SK-N-SH treated with all-trans-retinoic acid at 6 μM for 48 hours (cell line): ENCODE measurements around the gene AMBP.

Source experiments
- ATAC-seq: fragments of 200-7000 bp; cut with Tn5 transposase; 3 replicates; pipeline ENCODE4 v1.9.1; 2020; ENCODE audit warnings: mild to moderate bottlenecking, moderate library complexity
- ARNTL ChIP-seq: fragments of 450-650 bp; formaldehyde crosslinking; IDR thresholded peaks from 2 replicates; pipeline ENCODE4 v1.5.0; 2020; ENCODE audit warnings: low read depth, mild to moderate bottlenecking, moderate library complexity, borderline replicate concordance
- BACH2 ChIP-seq: fragments of 250-450 bp; sonication (Bioruptor Pico); IDR thresholded peaks from 2 replicates; pipeline ENCODE4 v1.9.0; 2021; ENCODE audit warnings: mild to moderate bottlenecking, borderline replicate concordance
- CREB5 ChIP-seq: fragments of 250-450 bp; sonication (Bioruptor Pico); IDR thresholded peaks from 2 replicates; pipeline ENCODE4 v1.5.1; 2020; ENCODE audit warnings: low read depth, mild to moderate bottlenecking, moderate library complexity
- CSDC2 ChIP-seq: fragments of 250-450 bp; sonication (Bioruptor Pico); IDR thresholded peaks from 2 replicates; pipeline ENCODE4 v1.5.0; 2020; ENCODE audit warnings: mild to moderate bottlenecking, moderate library complexity
- ESRRG ChIP-seq: fragments of 250-450 bp; sonication (Bioruptor Pico); IDR thresholded peaks from 2 replicates; pipeline ENCODE4 v1.6.1; 2021; ENCODE audit warnings: mild to moderate bottlenecking
- GLIS3 ChIP-seq: fragments of 250-450 bp; sonication (Bioruptor Pico); IDR thresholded peaks from 2 replicates; pipeline ENCODE4 v1.5.0; 2020; ENCODE audit warnings: mild to moderate bottlenecking, moderate library complexity
- ISL1 ChIP-seq: fragments of 250-450 bp; sonication (Bioruptor Pico); IDR thresholded peaks from 2 replicates; pipeline ENCODE4 v2.1.2; 2022; ENCODE audit warnings: mild to moderate bottlenecking, moderate library complexity
- PPARA ChIP-seq: fragments of 250-450 bp; sonication (Bioruptor Pico); IDR thresholded peaks from 2 replicates; pipeline ENCODE4 v1.5.0; 2020; ENCODE audit warnings: mild to moderate bottlenecking, borderline replicate concordance
- RARB ChIP-seq: fragments of 250-450 bp; sonication (Bioruptor Pico); IDR thresholded peaks from 2 replicates; pipeline ENCODE4 v1.8.0; 2021; ENCODE audit warnings: mild to moderate bottlenecking, moderate library complexity
- SNAI2 ChIP-seq: fragments of 250-450 bp; sonication (Bioruptor Pico); IDR thresholded peaks from 2 replicates; pipeline ENCODE4 v1.5.0; 2020; ENCODE audit warnings: mild to moderate bottlenecking, moderate library complexity
- TOX ChIP-seq: fragments of 250-450 bp; sonication (Bioruptor Pico); IDR thresholded peaks from 2 replicates; pipeline ENCODE4 v1.8.0; 2021; ENCODE audit warnings: mild to moderate bottlenecking, moderate library complexity, borderline replicate concordance
- ZC3H10 ChIP-seq: fragments of 250-450 bp; sonication (Bioruptor Pico); IDR thresholded peaks from 2 replicates; pipeline ENCODE4 v1.5.1; 2021; ENCODE audit warnings: mild to moderate bottlenecking, moderate library complexity
- ZFP3 ChIP-seq: fragments of 250-450 bp; sonication (Bioruptor Pico); IDR thresholded peaks from 2 replicates; pipeline ENCODE4 v1.5.0; 2020; ENCODE audit warnings: mild to moderate bottlenecking, moderate library complexity
- ZFP30 ChIP-seq: fragments of 450-650 bp; formaldehyde crosslinking; IDR thresholded peaks from 2 replicates; pipeline ENCODE4 v1.5.0; 2022; ENCODE audit warnings: mild to moderate bottlenecking, moderate library complexity
- ZNF565 ChIP-seq: fragments of 450-650 bp; formaldehyde crosslinking; conservative IDR thresholded peaks from 2 replicates; pipeline ENCODE4 v1.5.0; 2020; ENCODE audit warnings: low read depth, mild to moderate bottlenecking, moderate library complexity
- ZNF70 ChIP-seq: fragments of 450-650 bp; formaldehyde crosslinking; IDR thresholded peaks from 2 replicates; pipeline ENCODE4 v1.5.0; 2020; ENCODE audit warnings: mild to moderate bottlenecking, moderate library complexity
- ZNF8 ChIP-seq: fragments of 450-650 bp; formaldehyde crosslinking; IDR thresholded peaks from 2 replicates; pipeline ENCODE4 v1.5.0; 2020; ENCODE audit warnings: mild to moderate bottlenecking, moderate library complexity
- TF ChIP-seq, protein P1 (sequence below): fragments of 250-450 bp; sonication (Bioruptor Pico); IDR thresholded peaks from 2 replicates; pipeline ENCODE4 v1.5.1; 2021; ENCODE audit warnings: mild to moderate bottlenecking, moderate library complexity
- TF ChIP-seq, protein P2 (sequence below): fragments of 250-450 bp; sonication (Bioruptor Pico); IDR thresholded peaks from 2 replicates; pipeline ENCODE4 v1.8.0; 2021; ENCODE audit warnings: low read depth, mild to moderate bottlenecking, moderate library complexity, borderline replicate concordance

The AMBP gene

DNA sequence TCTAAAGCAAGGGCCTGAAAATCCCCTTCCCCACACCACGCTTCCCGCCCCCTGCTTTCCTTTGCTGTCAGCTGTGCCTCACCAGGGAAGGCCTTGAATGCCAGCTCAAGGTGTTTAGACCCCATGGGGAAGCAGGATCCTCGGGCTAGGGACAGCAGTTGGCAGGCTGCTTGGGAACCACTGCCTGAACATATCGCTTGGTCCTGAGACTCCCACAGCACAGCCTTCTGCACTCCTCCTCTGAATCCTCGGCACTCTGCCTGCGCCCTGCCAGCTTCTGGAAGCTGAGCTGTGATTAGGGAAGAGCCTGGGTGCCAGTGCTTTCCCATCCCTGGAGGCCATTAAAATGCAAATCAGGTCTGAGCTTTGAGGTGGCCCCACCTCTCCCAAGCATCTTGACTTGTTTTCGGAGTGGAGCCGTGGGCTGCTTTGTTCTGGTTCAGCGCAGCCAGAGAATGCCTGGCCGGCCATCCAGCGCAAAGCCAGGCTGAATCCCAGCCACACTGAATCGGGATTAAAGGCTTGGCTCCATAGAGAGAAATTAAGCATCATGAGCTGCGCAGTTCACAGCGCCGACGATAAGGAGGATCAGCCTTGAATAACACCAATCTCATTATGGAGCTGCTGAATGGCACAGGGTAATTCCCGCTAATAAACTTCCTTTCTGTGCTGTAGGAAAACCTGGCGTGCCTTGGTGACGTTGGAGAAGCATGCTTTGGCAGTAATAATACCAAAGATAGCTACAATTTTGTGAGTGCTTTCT is 40.0 kb downstream of the AMBP start (continued):
- TF ChIP-seq, protein P1, sequence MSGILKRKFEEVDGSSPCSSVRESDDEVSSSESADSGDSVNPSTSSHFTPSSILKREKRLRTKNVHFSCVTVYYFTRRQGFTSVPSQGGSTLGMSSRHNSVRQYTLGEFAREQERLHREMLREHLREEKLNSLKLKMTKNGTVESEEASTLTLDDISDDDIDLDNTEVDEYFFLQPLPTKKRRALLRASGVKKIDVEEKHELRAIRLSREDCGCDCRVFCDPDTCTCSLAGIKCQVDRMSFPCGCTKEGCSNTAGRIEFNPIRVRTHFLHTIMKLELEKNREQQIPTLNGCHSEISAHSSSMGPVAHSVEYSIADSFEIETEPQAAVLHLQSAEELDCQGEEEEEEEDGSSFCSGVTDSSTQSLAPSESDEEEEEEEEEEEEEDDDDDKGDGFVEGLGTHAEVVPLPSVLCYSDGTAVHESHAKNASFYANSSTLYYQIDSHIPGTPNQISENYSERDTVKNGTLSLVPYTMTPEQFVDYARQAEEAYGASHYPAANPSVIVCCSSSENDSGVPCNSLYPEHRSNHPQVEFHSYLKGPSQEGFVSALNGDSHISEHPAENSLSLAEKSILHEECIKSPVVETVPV (CRISPR knock-in tag): no peak
- TF ChIP-seq ZNF70 (no peak), CREB5 (CRISPR knock-in tag) (no peak), GLIS3 (CRISPR knock-in tag) (no peak), PPARA (no peak), TOX (no peak)
- TF ChIP-seq, protein P2, sequence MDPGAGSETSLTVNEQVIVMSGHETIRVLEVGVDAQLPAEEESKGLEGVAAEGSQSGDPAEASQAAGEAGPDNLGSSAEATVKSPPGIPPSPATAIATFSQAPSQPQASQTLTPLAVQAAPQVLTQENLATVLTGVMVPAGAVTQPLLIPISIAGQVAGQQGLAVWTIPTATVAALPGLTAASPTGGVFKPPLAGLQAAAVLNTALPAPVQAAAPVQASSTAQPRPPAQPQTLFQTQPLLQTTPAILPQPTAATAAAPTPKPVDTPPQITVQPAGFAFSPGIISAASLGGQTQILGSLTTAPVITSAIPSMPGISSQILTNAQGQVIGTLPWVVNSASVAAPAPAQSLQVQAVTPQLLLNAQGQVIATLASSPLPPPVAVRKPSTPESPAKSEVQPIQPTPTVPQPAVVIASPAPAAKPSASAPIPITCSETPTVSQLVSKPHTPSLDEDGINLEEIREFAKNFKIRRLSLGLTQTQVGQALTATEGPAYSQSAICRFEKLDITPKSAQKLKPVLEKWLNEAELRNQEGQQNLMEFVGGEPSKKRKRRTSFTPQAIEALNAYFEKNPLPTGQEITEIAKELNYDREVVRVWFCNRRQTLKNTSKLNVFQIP (CRISPR knock-in tag): no peak

GRCh38 chr9:114037249-114037648 is 40.9 kb downstream of the AMBP start:
- no peak for ATAC-seq

GRCh38 chr9:114035845-114036801 is 42.0 kb downstream of the AMBP start:
- TF ChIP-seq TOX (no peak), RARB (CRISPR knock-in tag) (no peak)
- ATAC-seq: no peak

More at GRCh38 chr9:114037249-114037648, 40.9 kb downstream of the AMBP start:
- TF ChIP-seq, protein P1 (CRISPR knock-in tag): no peak
- TF ChIP-seq ESRRG: no peak
- TF ChIP-seq ZFP3 (CRISPR knock-in tag): no peak
- no peak for TF ChIP-seq ZFP30 (CRISPR knock-in tag)
- no peak for TF ChIP-seq GLIS3 (CRISPR knock-in tag)
- TF ChIP-seq, protein P2 (CRISPR knock-in tag): no peak
- no peak for TF ChIP-seq CSDC2 (CRISPR knock-in tag)
- no peak for TF ChIP-seq TOX

- ATAC-seq: no peak
- no peak for TF ChIP-seq CSDC2 (CRISPR knock-in tag)
- TF ChIP-seq ARNTL (CRISPR knock-in tag): no peak
- TF ChIP-seq, all 23 proteins: peak for 0
These were observed 42.8 kb downstream of the AMBP start for GRCh38 chr9:114035221-114035844.

DNA sequence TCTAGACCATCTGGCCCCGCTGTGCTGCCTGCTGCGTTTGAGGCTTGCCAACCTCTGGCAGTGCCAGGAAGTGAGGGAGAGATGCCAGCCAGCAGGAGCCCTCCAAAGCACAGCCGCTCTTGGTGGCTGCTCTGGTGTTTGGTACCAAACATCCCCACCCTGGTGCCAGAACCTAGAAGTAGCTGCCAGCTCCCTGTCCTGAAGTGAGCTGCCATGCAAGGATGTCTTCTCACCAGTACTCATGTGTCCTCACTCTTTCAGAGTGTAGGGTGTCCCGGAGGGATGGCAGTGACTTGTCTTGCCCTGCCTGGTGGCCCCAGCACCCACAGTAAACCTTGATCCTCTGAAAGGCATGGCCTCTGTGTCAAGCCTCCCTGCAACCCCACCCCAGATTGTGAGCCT is 43.4 kb downstream of the AMBP start:
- ATAC-seq: no peak
- no peak for TF ChIP-seq BACH2 (CRISPR knock-in tag)
- TF ChIP-seq ZNF8 (CRISPR knock-in tag): no peak
- no peak for TF ChIP-seq ZFP30 (CRISPR knock-in tag)
- TF ChIP-seq CSDC2 (CRISPR knock-in tag): no peak
- TF ChIP-seq, protein P2 (CRISPR knock-in tag): no peak
- no peak for TF ChIP-seq ZFP3 (CRISPR knock-in tag)
- no peak for TF ChIP-seq ESRRG
- no peak for TF ChIP-seq SNAI2 (CRISPR knock-in tag)
- no peak for TF ChIP-seq TOX
- no peak for TF ChIP-seq ZNF70
- no peak for TF ChIP-seq CREB5 (CRISPR knock-in tag)
- no peak for TF ChIP-seq ARNTL (CRISPR knock-in tag)
- TF ChIP-seq RARB (CRISPR knock-in tag): no peak
- TF ChIP-seq ISL1 (CRISPR knock-in tag): no peak
- no peak for TF ChIP-seq ZC3H10 (CRISPR knock-in tag)
- TF ChIP-seq ZNF565 (CRISPR knock-in tag): no peak
